Keratinocyte (primary cell): Measurements from ENCODE around the gene FBLN1.

Experiments
- CTCF ChIP-seq, 3 experiments: IDR thresholded peaks in 1 of 3; conservative IDR thresholded peaks in 1 of 3; optimal IDR thresholded peaks in 1 of 3; 2 replicates in 2 of 3; 3 replicates in 1 of 3; pipeline versions ENCODE3 to v1.5.1; 2011; ENCODE audit warnings: low read length in 3 of 3, mild to moderate bottlenecking in 3 of 3, moderate library complexity in 2 of 3, control low read depth in 1 of 3, inconsistent platforms in 1 of 3; ENCODE audit not compliant: insufficient read depth in 2 of 3; ENCODE audit errors: extremely low read depth in 1 of 3
- EZH2 ChIP-seq: IDR thresholded peaks from one replicate; pipeline ENCODE4 v1.6.1; 2012; ENCODE audit warnings: inconsistent platforms, mild to moderate bottlenecking, low read length, moderate library complexity

- TF ChIP-seq EZH2 = no peak
- no peak for TF ChIP-seq CTCF (optimal IDR thresholded peaks at IDR 0.05 in 1 of 3, IDR thresholded peaks at IDR 0.05 in 1 of 3, conservative IDR thresholded peaks at IDR 0.05 in 1 of 3; ENCODE audit: extremely low read depth in 1 of 3, insufficient read depth in 2 of 3, low read length in 3 of 3)
Observed at GRCh38 chr22:45482169-45482568, 20.5 kb upstream of the FBLN1 start.
